Fibroblast of lung (primary cell): ENCODE data around the gene NQO1.

Experiments
- CTCF ChIP-seq, 2 donors: IDR thresholded peaks in 1 of 2; conservative IDR thresholded peaks in 1 of 2; 1 replicate in 1 of 2; 2 replicates in 1 of 2; pipeline ENCODE4 v1.5.1; 2011 to 2012; ENCODE audit warnings: low read length in 2 of 2, control low read depth in 1 of 2, inconsistent platforms in 1 of 2, low read depth in 1 of 2, mild to moderate bottlenecking in 1 of 2
- EZH2 ChIP-seq: IDR thresholded peaks from 2 replicates; pipeline ENCODE4 v1.5.1; 2012; ENCODE audit warnings: low read length, control low read depth, mild to moderate bottlenecking; ENCODE audit errors: missing control alignments

GRCh38 chr16:69721441-69721957 is 4.9 kb downstream of the NQO1 start:
- TF ChIP-seq CTCF (conservative IDR thresholded peaks at IDR 0.05 in 1 of 2, IDR thresholded peaks at IDR 0.05 in 1 of 2; ENCODE audit: low read depth in 1 of 2, low read length in 2 of 2) (no peak), EZH2 (no peak)
